Measurements from ENCODE around the gene JAKMIP2.
A peak's percentile ranks its signal among the peaks of the same experiment; 100 is the strongest.

- TF ChIP-seq CTCF (IDR thresholded peaks at IDR 0.05 in 4 of 5, conservative IDR thresholded peaks at IDR 0.05 in 1 of 5) (peak; percentile 27 to 66 (median 52)), POLR2A (IDR thresholded peaks at IDR 0.05) (no peak)
Measured at GRCh38 chr5:147822686-147823491, 40.4 kb upstream of the JAKMIP2 start.

Measured in gastrocnemius medialis (tissue), 4 donors.